Measurements from ENCODE around the gene NRG2. TPM values are rescaled to one million over a fixed set of nuclear protein-coding genes. Genes with fewer than 3 reads are reported as not detected.

The NRG2 gene
- total and polyA plus RNA-seq, 11 donors = 0.72 to 4.8 (median 3.4) TPM

- DNase-seq (no peak), ATAC-seq (no peak)
- TF ChIP-seq CTCF (IDR thresholded peaks at IDR 0.05) (no peak), POLR2A (IDR thresholded peaks at IDR 0.05) (no peak)
- 50 to 56% (median 52%) methylated on average over 3 of the region's 3 CpGs for WGBS, 4 donors
- Histone ChIP-seq H3K36me3 (no peaks in the 10 kb centered on the region), H3K27me3 (peaks cover 0 to 5% (median 0%) of the 10 kb centered on the region in 9 donors), H3K27ac (no peak overlapping the region), H3K9me3 (no peaks in the 10 kb centered on the region), H3K4me1 (no peaks in the 10 kb centered on the region), H3K4me3 (no peak overlapping the region)
- intact Hi-C loops (cut with DNase I) = loop anchor here in 1 of 10 donors (2.0 to 5.0 kb wide), 2 partner anchors 33 to 43 kb away; no protein-coding TSS in a partner anchor
These were observed 207.4 kb downstream of the NRG2 start for GRCh38 chr5:139835656-139836055.

DNA sequence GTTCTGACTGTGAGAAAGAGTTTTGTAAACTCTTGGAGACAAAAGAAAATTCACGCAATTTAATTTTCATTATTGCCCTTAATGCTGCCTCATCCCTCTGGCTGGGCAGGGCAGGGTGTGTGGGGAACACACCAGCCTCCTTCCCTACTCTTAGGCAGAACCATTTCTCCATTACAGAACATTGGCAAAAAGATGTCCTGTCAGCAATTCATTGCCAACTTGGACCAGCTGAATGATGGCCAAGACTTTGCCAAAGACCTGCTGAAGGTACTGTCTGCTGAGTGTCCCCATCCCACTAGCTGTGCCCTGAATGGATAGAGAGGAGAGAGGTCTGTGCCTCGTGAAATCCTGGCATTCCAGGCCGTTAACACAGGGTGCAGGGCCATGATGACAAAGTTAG, 209.6 kb downstream of the NRG2 start:
- TF ChIP-seq POLR2A (IDR thresholded peaks at IDR 0.05) = no peak
- no peak for TF ChIP-seq CTCF (IDR thresholded peaks at IDR 0.05)
- intact Hi-C loops (cut with DNase I) = no loop called here
- H3K4me3 ChIP-seq = no peak overlapping the region
- no peaks in the 10 kb centered on the region for H3K36me3 ChIP-seq
- WGBS, 4 donors = 52 to 60% (median 53%) methylated on average over 3 of the region's 3 CpGs
- no peak overlapping the region for H3K27ac ChIP-seq
- peaks cover 0 to 5% (median 0%) of the 10 kb centered on the region in 9 donors for H3K27me3 ChIP-seq
- ATAC-seq = no peak
- H3K9me3 ChIP-seq = peaks cover 0 to 6% (median 0%) of the 10 kb centered on the region in 12 donors
- no peaks in the 10 kb centered on the region for H3K4me1 ChIP-seq
- no peak for DNase-seq

DNA sequence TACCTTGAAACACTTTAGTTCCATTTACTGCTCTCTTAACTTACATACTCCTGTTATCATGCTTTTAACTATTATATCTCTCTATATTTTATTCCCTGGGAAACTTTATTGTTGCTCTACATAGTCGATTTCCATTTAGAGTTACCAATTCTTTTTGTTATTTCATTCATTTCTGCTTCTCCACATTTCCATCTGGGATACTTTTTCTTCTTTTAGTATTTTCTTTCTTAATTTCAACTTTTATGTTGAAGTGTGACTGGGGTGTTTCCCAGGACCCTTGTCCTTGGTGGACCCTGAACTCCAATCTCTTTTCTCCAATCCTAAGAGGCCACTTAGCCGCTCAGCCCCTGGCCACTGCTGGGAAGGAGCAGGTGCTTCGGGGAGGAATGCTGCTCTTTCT, 211.5 kb downstream of the NRG2 start:
- intact Hi-C loops (cut with DNase I) = no loop called here

DNA sequence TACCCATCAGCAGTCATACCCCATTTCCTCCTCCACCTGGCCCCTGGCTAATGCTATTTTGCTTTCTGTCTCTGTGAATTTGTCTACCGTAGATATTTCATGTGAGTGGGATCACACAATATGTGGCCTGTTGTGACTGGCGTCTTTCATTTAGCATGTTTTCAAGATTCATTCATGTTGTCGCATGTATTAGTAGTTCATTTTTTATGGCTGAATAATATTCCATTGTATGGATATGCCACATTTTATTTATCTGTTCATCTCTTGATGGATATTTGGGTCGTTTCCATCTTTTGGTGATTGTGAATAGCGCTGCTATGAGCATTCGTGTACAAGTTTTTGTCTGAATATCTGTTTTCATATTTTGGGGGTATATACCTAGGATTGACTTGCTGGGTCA, 213.6 kb downstream of the NRG2 start:
- H3K27me3 ChIP-seq = peaks cover 0 to 3% (median 0%) of the 10 kb centered on the region in 9 donors
- no peak overlapping the region for H3K4me3 ChIP-seq
- intact Hi-C loops (cut with DNase I) = no loop called here
- TF ChIP-seq CTCF (IDR thresholded peaks at IDR 0.05) = no peak
- no peak for TF ChIP-seq POLR2A (IDR thresholded peaks at IDR 0.05)
- no peaks in the 10 kb centered on the region for H3K4me1 ChIP-seq
- no peaks in the 10 kb centered on the region for H3K36me3 ChIP-seq
- ATAC-seq (no peak), DNase-seq (no peak)
- H3K27ac ChIP-seq = no peak overlapping the region
- peaks cover 0 to 6% (median 0%) of the 10 kb centered on the region in 12 donors for H3K9me3 ChIP-seq
- WGBS, 4 donors = 85 to 89% (median 87%) methylated on average over 6 of the region's 6 CpGs

More for the DNA sequence above, 211.5 kb downstream of the NRG2 start:
- Histone ChIP-seq H3K4me1 (no peaks in the 10 kb centered on the region), H3K9me3 (peaks cover 0 to 6% (median 0%) of the 10 kb centered on the region in 12 donors), H3K36me3 (no peaks in the 10 kb centered on the region), H3K27me3 (peaks cover 0 to 5% (median 0%) of the 10 kb centered on the region in 9 donors), H3K4me3 (no peak overlapping the region), H3K27ac (no peak overlapping the region)
- DNase-seq (no peak), ATAC-seq (no peak)
- 59 to 69% (median 63%) methylated on average over 3 of the region's 3 CpGs for whole genome bisulfite sequencing, 4 donors
- TF ChIP-seq POLR2A (IDR thresholded peaks at IDR 0.05) = no peak
- TF ChIP-seq CTCF (IDR thresholded peaks at IDR 0.05) = no peak
